ENCODE results near the gene SESN1. TPM values are rescaled to one million over a fixed set of nuclear protein-coding genes. Genes with fewer than 3 reads are reported as not detected.

The SESN1 gene
- total RNA-seq, 1 donor from 2014 or later, result 13.2 TPM

DNA sequence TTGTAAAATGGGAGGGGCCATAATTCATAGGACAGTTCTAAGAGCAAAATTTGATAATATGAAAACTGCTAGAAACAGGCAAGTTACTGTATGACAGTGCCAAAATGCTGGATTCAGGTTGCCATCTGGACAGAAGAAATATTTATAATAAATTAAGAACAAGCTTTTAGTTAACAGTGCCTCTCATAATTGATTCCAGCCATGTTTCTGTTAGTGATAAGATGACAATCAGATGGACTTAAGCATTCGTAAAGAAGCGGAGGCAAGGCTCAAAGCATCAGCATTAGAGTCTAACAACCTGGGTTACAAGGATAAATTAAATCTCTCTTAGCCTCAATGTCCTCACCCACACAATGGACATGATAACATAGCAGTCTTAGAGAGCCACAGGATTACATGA lies 61.0 kb downstream of the SESN1 start:
- no peak for DNase-seq (ENCODE audit: extremely low spot score, unreplicated experiment)
- H3K4me3 Mint-ChIP-seq (ENCODE audit: unreplicated experiment), result no peak overlapping the region
- no peaks in the 10 kb centered on the region for H3K36me3 Mint-ChIP-seq (ENCODE audit: unreplicated experiment)
- H3K27ac Mint-ChIP-seq (ENCODE audit: unreplicated experiment), result no peak overlapping the region
- peaks cover 1% of the 10 kb centered on the region for H3K27me3 Mint-ChIP-seq (ENCODE audit: unreplicated experiment)
- H3K4me1 Mint-ChIP-seq (ENCODE audit: unreplicated experiment), result no peaks in the 10 kb centered on the region
- TF ChIP-seq, protein P1, sequence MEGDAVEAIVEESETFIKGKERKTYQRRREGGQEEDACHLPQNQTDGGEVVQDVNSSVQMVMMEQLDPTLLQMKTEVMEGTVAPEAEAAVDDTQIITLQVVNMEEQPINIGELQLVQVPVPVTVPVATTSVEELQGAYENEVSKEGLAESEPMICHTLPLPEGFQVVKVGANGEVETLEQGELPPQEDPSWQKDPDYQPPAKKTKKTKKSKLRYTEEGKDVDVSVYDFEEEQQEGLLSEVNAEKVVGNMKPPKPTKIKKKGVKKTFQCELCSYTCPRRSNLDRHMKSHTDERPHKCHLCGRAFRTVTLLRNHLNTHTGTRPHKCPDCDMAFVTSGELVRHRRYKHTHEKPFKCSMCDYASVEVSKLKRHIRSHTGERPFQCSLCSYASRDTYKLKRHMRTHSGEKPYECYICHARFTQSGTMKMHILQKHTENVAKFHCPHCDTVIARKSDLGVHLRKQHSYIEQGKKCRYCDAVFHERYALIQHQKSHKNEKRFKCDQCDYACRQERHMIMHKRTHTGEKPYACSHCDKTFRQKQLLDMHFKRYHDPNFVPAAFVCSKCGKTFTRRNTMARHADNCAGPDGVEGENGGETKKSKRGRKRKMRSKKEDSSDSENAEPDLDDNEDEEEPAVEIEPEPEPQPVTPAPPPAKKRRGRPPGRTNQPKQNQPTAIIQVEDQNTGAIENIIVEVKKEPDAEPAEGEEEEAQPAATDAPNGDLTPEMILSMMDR (IDR thresholded peaks at IDR 0.05), result no peak
- H3K9me3 Mint-ChIP-seq (ENCODE audit: unreplicated experiment), result no peaks in the 10 kb centered on the region

DNA sequence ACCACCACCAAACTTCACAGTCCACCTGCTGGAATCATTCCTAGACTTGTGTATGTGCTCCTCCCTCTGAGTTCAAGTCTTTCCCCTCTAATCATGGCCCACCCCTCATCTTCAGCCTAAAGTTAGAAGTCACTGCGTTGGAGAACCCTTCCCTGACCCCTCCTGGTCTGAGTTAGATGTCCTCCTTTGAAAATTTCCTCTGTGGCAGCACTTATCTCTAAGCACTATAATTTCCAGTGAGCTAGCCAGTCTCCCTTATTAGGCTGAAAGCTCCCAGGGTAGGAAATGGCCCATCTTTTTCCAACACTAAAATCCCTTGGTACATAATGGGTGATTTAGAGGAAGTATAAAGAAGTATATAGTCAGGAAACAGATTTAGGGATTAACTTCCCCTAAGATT lies 63.2 kb downstream of the SESN1 start:
- Mint-ChIP-seq H3K27ac (ENCODE audit: unreplicated experiment) (no peak overlapping the region), H3K36me3 (ENCODE audit: unreplicated experiment) (no peaks in the 10 kb centered on the region), H3K27me3 (ENCODE audit: unreplicated experiment) (no peaks in the 10 kb centered on the region), H3K4me1 (ENCODE audit: unreplicated experiment) (no peaks in the 10 kb centered on the region), H3K4me3 (ENCODE audit: unreplicated experiment) (no peak overlapping the region), H3K9me3 (ENCODE audit: unreplicated experiment) (no peaks in the 10 kb centered on the region)
- no peak for DNase-seq (ENCODE audit: extremely low spot score, unreplicated experiment)
- TF ChIP-seq, protein P1 (IDR thresholded peaks at IDR 0.05), result no peak

- Mint-ChIP-seq H3K4me3 (ENCODE audit: unreplicated experiment) (no peak overlapping the region), H3K27me3 (ENCODE audit: unreplicated experiment) (no peaks in the 10 kb centered on the region), H3K36me3 (ENCODE audit: unreplicated experiment) (peaks cover 5% of the 10 kb centered on the region), H3K27ac (ENCODE audit: unreplicated experiment) (no peak overlapping the region), H3K9me3 (ENCODE audit: unreplicated experiment) (peaks cover 11% of the 10 kb centered on the region), H3K4me1 (ENCODE audit: unreplicated experiment) (no peaks in the 10 kb centered on the region)
- no peak for DNase-seq (ENCODE audit: extremely low spot score, unreplicated experiment)
- TF ChIP-seq, protein P1 (IDR thresholded peaks at IDR 0.05), result no peak
Measured at GRCh38 chr6:109029313-109029712, 65.3 kb downstream of the SESN1 start.

DNA sequence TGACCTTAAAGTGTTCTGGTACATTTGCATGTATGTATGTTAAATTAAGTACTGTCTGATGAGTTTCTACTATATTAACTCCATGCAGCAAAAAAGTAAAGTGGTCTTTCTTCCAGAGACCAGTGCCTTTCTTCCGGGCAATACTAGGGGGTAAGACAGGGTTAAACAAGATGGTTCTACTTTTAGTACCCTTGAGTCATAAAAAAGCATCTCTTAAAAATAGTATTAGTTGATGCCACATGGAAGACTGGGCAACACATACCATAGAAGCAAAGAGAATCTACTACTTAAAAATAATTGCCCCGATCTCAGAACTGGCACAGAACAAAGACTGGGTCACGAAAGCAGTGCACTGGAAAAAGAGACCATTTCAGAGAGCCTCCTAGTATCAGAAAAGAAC lies 66.2 kb downstream of the SESN1 start:
- peaks cover 5% of the 10 kb centered on the region for H3K36me3 Mint-ChIP-seq (ENCODE audit: unreplicated experiment)
- H3K9me3 Mint-ChIP-seq (ENCODE audit: unreplicated experiment), result peaks cover 11% of the 10 kb centered on the region
- no peak for DNase-seq (ENCODE audit: extremely low spot score, unreplicated experiment)
- no peaks in the 10 kb centered on the region for H3K27me3 Mint-ChIP-seq (ENCODE audit: unreplicated experiment)
- H3K4me1 Mint-ChIP-seq (ENCODE audit: unreplicated experiment), result peaks cover under 1% of the 10 kb centered on the region
- no peak overlapping the region for H3K27ac Mint-ChIP-seq (ENCODE audit: unreplicated experiment)
- TF ChIP-seq, protein P1 (IDR thresholded peaks at IDR 0.05), result no peak
- no peak overlapping the region for H3K4me3 Mint-ChIP-seq (ENCODE audit: unreplicated experiment)

DNA sequence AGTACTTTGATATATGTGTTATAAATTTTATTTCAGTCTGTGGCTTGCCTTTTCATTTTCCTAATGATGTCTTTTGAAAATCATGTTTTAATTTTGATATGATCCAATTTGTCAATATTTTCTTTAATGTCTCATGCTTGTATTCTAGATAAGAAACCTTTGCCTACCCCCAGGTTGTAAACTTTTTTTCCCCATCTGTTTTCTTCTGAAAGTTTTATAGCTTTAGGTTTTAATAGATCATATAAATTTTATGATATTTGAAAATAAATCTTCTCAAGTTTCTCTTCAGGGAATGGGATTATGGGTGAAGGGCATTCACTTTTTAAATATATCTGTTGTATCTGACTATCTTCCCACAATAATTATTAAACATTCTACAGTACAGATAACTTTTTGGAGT lies 66.7 kb downstream of the SESN1 start:
- no peak for DNase-seq (ENCODE audit: extremely low spot score, unreplicated experiment)
- TF ChIP-seq, protein P1 (IDR thresholded peaks at IDR 0.05), result no peak
- no peaks in the 10 kb centered on the region for H3K27me3 Mint-ChIP-seq (ENCODE audit: unreplicated experiment)
- peaks cover 6% of the 10 kb centered on the region for H3K4me1 Mint-ChIP-seq (ENCODE audit: unreplicated experiment)
- H3K36me3 Mint-ChIP-seq (ENCODE audit: unreplicated experiment), result peaks cover 5% of the 10 kb centered on the region
- H3K9me3 Mint-ChIP-seq (ENCODE audit: unreplicated experiment), result peaks cover 11% of the 10 kb centered on the region
- H3K4me3 Mint-ChIP-seq (ENCODE audit: unreplicated experiment), result no peak overlapping the region
- no peak overlapping the region for H3K27ac Mint-ChIP-seq (ENCODE audit: unreplicated experiment)

Measured in osteocyte (in vitro differentiated cells).